WERI-Rb-1 (cell line): ENCODE measurements around the gene MRPS7.

Source experiments
- DNase-seq: peaks from one replicate; pipeline ENCODE4 v3.0.0-alpha.2; 2020
- H3K27ac ChIP-seq: fragments of 250-450 bp; sonication (Bioruptor Pico); 2 replicates; pipeline ENCODE4 v1.5.1; 2020; ENCODE audit warnings: mild to moderate bottlenecking, moderate library complexity
- H3K27me3 ChIP-seq: fragments of 250-450 bp; sonication (Bioruptor Pico); 2 replicates; pipeline ENCODE4 v1.5.1; 2021; ENCODE audit warnings: mild to moderate bottlenecking, low read depth, moderate library complexity; ENCODE audit not compliant: insufficient read depth, severe bottlenecking
- H3K36me3 ChIP-seq: fragments of 250-450 bp; sonication (Bioruptor Pico); 2 replicates; pipeline ENCODE4 v1.5.1; 2020; ENCODE audit warnings: mild to moderate bottlenecking, moderate library complexity
- H3K4me3 ChIP-seq: 2 replicates; pipeline ENCODE4 v1.5.1; 2011; ENCODE audit warnings: low read depth, mild to moderate bottlenecking, control low read depth, low read length
- H3K9me3 ChIP-seq: fragments of 250-450 bp; sonication (Bioruptor Pico); 2 replicates; pipeline ENCODE4 v1.5.1; 2021; ENCODE audit warnings: mild to moderate bottlenecking, moderate library complexity; ENCODE audit not compliant: severe bottlenecking
- TF ChIP-seq, protein P1 (sequence below): IDR thresholded peaks from 2 replicates; pipeline ENCODE4 v1.5.1; 2011; ENCODE audit warnings: low read depth, mild to moderate bottlenecking, control low read depth, inconsistent platforms, low read length

MRPS7 gene

DNA sequence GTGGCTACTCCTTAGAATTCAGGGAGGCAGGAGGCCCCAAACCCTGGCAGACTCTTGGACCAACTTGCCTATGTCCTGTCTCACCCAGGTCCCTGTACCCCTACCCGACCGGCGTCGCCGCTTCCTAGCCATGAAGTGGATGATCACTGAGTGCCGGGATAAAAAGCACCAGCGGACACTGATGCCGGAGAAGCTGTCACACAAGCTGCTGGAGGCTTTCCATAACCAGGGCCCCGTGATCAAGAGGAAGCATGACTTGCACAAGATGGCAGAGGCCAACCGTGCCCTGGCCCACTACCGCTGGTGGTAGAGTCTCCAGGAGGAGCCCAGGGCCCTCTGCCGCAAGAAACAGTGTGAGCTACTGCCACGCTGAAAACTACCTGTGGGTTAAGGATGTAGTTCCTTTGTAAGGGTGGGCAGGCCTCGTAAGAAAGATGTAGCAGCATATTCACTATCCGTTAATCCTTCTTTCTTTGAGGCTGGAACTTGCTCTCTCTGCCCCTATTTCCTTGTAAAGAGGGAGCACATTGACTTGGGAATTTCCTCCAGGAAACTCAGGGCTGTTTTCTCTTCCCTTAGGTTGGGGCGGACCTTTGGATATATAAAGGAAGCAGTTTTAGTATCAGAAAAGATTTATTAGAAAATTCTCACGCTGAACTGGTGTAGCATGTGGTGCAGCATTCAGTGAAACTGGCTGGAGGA is 4.1 kb downstream of the MRPS7 start:
- TF ChIP-seq, protein P1, sequence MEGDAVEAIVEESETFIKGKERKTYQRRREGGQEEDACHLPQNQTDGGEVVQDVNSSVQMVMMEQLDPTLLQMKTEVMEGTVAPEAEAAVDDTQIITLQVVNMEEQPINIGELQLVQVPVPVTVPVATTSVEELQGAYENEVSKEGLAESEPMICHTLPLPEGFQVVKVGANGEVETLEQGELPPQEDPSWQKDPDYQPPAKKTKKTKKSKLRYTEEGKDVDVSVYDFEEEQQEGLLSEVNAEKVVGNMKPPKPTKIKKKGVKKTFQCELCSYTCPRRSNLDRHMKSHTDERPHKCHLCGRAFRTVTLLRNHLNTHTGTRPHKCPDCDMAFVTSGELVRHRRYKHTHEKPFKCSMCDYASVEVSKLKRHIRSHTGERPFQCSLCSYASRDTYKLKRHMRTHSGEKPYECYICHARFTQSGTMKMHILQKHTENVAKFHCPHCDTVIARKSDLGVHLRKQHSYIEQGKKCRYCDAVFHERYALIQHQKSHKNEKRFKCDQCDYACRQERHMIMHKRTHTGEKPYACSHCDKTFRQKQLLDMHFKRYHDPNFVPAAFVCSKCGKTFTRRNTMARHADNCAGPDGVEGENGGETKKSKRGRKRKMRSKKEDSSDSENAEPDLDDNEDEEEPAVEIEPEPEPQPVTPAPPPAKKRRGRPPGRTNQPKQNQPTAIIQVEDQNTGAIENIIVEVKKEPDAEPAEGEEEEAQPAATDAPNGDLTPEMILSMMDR: no peak
- Histone ChIP-seq H3K27me3 (no peaks in the 10 kb centered on the region), H3K9me3 (no peaks in the 10 kb centered on the region), H3K36me3 (peaks cover 56% of the 10 kb centered on the region), H3K27ac (no peak overlapping the region), H3K4me3 (no peak overlapping the region)
- no peak for DNase-seq

DNA sequence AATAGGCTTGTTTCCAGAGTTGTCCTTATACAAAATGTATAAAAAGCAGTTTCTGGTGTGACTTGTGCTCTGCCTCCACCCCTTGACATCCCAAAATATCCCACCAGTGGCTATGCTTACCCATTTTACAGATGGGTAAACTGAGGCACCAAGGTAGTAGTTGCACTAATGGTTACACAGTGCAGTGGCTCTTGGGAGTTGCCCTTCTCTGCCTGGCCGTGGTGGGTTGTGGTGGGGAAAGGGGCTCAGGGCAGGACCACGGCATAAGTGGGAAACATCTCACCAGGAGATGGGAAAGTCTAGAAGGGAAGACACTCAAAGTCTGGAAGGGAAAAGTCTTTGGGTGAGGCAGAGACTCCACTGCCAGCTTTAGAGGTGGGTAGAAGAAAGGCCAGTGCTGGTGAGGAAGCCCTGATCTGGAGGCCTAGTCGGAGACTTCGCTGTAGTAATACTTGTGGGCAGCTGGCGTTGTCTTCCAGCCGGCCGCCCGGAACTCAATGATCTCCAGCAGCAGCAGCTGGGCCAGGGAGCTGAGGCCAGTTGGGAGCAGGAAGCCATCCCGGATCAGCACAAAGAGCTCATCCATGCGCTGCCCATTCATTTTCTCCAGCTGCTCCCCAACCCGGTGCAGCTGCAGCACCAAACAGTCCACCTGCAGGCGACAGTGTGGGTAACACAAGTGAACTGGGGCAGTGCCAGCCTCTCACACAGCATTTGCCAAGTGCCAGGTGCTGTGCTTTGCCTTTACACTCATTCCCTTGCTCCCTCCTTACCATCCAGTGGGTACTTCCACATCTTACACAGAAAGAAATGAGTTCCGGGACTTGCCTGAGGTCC is 4.9 kb downstream of the MRPS7 start:
- peaks cover 56% of the 10 kb centered on the region for H3K36me3 ChIP-seq
- DNase-seq: no peak

DNA sequence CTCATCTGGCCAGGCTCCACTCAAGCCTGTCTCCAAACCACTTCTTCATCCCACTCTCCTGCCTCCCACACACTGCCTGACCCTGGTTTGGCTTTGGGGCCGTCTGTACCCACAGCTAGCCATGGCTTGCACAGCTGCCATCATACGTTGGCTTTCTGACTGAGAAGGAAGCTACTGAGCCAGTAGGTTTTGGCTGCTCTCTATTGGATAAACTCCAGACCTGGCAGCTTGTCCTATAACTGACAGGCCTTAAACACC is 5.4 kb downstream of the MRPS7 start:
- no peak overlapping the region for H3K4me3 ChIP-seq
- no peak overlapping the region for H3K27ac ChIP-seq
- DNase-seq: no peak
- TF ChIP-seq, protein P1: no peak
- H3K9me3 ChIP-seq: no peaks in the 10 kb centered on the region
- no peaks in the 10 kb centered on the region for H3K27me3 ChIP-seq
- peaks cover 52% of the 10 kb centered on the region for H3K36me3 ChIP-seq

More for the DNA sequence above, 4.9 kb downstream of the MRPS7 start:
- Histone ChIP-seq H3K27ac (no peak overlapping the region), H3K9me3 (no peaks in the 10 kb centered on the region), H3K27me3 (no peaks in the 10 kb centered on the region), H3K4me3 (no peak overlapping the region)
- TF ChIP-seq, protein P1: no peak

DNA sequence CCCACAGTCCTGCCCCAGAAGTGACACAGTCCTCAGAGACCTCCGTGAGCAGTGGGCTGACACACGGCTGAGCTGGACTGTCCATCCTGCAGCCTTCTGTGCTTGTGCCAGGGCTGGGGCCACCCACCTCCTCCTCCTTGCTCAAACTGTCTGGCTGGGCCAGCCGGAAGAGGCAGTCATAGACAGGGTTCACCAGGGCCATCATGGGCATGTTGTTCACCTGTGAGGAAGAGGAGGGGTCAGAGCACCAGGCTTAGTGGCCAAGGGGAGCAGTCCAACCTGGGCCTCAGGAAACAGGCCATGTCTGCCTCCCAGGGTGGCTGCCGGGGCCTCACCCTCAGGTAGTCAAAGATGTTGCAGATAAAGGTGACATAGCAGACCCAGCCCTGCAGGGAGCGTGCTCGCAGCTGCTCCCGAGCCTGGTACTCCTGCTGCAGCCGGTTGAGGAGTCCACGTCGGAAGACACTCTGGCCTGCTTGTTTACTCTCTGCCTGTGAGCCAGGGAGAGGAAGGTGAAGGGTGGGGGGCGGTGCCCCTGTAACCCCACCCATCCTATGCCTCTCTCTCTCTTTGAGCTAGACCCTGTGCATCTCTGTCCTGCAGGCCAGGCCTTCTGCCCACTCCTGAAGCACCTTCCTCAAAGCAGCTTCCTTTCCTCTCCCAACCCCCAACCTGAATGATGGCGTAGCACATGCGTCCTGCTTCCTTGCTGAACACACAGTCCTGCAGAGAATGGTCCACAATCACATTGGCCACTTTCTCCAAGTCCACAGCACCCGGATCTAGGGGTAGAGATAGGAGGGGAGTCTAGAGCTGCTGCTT is 5.9 kb downstream of the MRPS7 start:
- Histone ChIP-seq H3K36me3 (peaks cover 53% of the 10 kb centered on the region), H3K9me3 (no peaks in the 10 kb centered on the region), H3K4me3 (no peak overlapping the region), H3K27ac (no peak overlapping the region), H3K27me3 (no peaks in the 10 kb centered on the region)
- TF ChIP-seq, protein P1: peak; percentile 70
- DNase-seq: peak; percentile 70

DNA sequence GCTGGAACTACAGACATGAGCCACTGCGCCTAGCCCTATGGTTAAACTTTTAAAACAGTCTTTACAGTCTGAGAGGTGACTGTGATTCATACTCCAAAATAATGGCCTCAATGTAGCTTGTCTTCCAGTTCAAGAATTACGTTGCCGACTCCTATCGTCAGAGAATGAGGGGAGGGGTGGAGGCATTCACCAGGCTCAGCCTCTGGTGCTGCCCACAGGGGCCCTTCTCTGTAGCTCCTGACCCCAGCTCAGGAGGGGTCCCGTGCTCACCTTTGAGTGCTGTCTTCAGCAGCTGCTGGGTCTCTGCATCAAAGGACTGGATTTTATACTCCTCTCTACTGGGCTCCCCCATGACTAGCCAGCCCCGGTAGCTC is 8.2 kb downstream of the MRPS7 start:
- peaks cover 51% of the 10 kb centered on the region for H3K36me3 ChIP-seq
- H3K27ac ChIP-seq: peak overlapping the region; percentile 81

More for the DNA sequence above, 8.2 kb downstream of the MRPS7 start:
- peak overlapping the region; percentile 94 for H3K4me3 ChIP-seq
- no peaks in the 10 kb centered on the region for H3K9me3 ChIP-seq
- no peak for DNase-seq
- TF ChIP-seq, protein P1: no peak
- no peaks in the 10 kb centered on the region for H3K27me3 ChIP-seq
